Measurements from ENCODE around the gene HSPA12B. TPM values are rescaled to one million over a fixed set of nuclear protein-coding genes. Genes with fewer than 3 reads are reported as not detected.

HSPA12B gene
- total and polyA plus RNA-seq, 2 of the 4 experiments (the other 2 are of a cell fraction) = not detected

DNA sequence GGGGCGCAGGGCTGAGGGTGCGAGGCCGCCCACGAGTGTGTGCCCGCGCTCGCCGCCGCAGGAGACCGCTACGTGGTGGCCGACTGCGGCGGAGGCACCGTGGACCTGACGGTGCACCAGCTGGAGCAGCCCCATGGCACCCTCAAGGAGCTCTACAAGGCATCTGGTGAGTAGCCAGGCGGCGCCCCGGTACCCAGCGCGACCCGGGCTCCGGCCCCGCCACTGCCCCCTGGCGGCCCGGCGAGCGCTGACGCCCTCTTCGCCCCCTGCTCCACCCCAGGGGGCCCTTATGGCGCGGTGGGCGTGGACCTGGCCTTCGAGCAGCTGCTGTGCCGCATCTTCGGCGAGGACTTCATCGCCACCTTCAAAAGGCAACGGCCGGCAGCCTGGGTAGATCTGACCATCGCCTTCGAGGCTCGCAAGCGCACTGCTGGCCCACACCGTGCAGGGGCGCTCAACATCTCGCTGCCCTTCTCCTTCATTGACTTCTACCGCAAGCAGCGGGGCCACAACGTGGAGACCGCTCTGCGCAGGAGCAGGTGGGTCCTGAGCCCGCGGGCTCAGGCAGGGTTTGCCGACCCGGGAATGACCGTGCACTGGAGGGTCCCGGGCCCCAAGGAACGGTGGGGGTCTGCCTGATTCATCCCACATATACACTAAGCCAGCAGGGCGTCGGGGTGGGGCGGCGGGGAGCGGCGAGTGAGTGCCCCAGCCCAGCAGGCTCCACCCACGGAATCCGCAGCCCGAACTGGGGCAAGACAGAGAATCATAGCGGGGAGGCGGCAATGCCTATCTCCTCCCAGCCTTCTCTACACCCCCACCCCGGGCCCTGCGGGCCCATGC, 17.4 kb downstream of the HSPA12B start:
- intact Hi-C loops (cut with micrococcal nuclease) (no loop called here), in situ Hi-C loops (cut with MboI; ENCODE audit: low sequenced_read_pairs) (no loop called here), dilution Hi-C loops (cut with HindIII; ENCODE audit: low sequenced_read_pairs, unreplicated experiment) (no loop called here)
- no peak overlapping the region for H4K5ac ChIP-seq (ENCODE audit: low read depth, low read length)
- H3K56ac ChIP-seq (ENCODE audit: extremely low read depth, insufficient read depth, low read length) = no peak overlapping the region
- H3K4me2 ChIP-seq (ENCODE audit: low read depth, low read length) = no peak overlapping the region
- DNase-seq (no peak), ATAC-seq (ENCODE audit: low read depth) (0 out of 2 replicates have a peak, but pooled peaks have one; percentile 31)
- no TSS peak for BruUV-seq (replicated peaks)
- WGBS, 2 experiments (ENCODE audit: extremely low coverage in 2 of 2, insufficient read length in 1 of 2) = 78% methylated on average over 48 of the region's 72 CpGs; no CpG with 5 or more reads in 1 of the 2 experiments
- H3K79me1 ChIP-seq (ENCODE audit: low read depth in 1 of 2, low read length in 2 of 2) = no peaks in the 10 kb centered on the region
- no peak overlapping the region for H2BK20ac ChIP-seq (ENCODE audit: low read depth, low read length)
- no peak overlapping the region for H2BK15ac ChIP-seq (ENCODE audit: low read depth, low read length)
- H3K4me3 ChIP-seq (ENCODE audit: insufficient read depth, low read depth, low read length) = no peak overlapping the region
- H2BK5ac ChIP-seq (ENCODE audit: low read depth, low read length, poor library complexity, severe bottlenecking) = no peak overlapping the region
- peaks cover 8% of the 10 kb centered on the region for H3K27me3 ChIP-seq (ENCODE audit: control insufficient read depth, insufficient read depth, low read length)
- H3K9ac ChIP-seq (ENCODE audit: low read depth, low read length) = no peak overlapping the region
- H2AK5ac ChIP-seq (ENCODE audit: low read depth, low read length) = no peak overlapping the region
- ChIA-PET CTCF (no interaction called here), POLR2A (ENCODE audit: unreplicated experiment) (no interaction called here)
- H4K8ac ChIP-seq (ENCODE audit: low read depth in 2 of 2, low read length in 2 of 2) = no peak overlapping the region
- no peaks in the 10 kb centered on the region for H3K9me1 ChIP-seq (ENCODE audit: insufficient read depth, low read length)
- H3K23ac ChIP-seq (ENCODE audit: low read depth, low read length) = no peak overlapping the region
- no peak overlapping the region for H3K4ac ChIP-seq (ENCODE audit: low read depth, low read length)
- H4K20me1 ChIP-seq (ENCODE audit: insufficient read depth, low read length) = 0 out of 2 replicates have a peak, but pooled peaks cover 6% of the 10 kb centered on the region
- H3K27ac ChIP-seq (ENCODE audit: insufficient read depth, low read length) = no peak overlapping the region
- no peak overlapping the region for H2AK9ac ChIP-seq (replicated peaks; ENCODE audit: low read depth, low read length, poor library complexity)
- H3K18ac ChIP-seq (ENCODE audit: low read depth, low read length) = no peak overlapping the region
- TF ChIP-seq RAD21 (IDR thresholded peaks at IDR 0.05; ENCODE audit: low read length) = peak; percentile 17; the same call in 1 of the 2 replicates
- TF ChIP-seq CTCF (conservative IDR thresholded peaks at IDR 0.05; ENCODE audit: low read depth, low read length) = peak; percentile 33
- TF ChIP-seq ELK1 (IDR thresholded peaks at IDR 0.05; ENCODE audit: borderline replicate concordance, low read depth, low read length) = no peak
- no peaks in the 10 kb centered on the region for H3K4me1 ChIP-seq (ENCODE audit: control insufficient read depth, insufficient read depth, low read length)
- H2BK120ac ChIP-seq (ENCODE audit: low read depth, low read length) = no peak overlapping the region
- no peak overlapping the region for H2AFZ ChIP-seq (replicated peaks; ENCODE audit: low read length, poor library complexity)
- no peak overlapping the region for H4K91ac ChIP-seq (ENCODE audit: insufficient read depth, low read depth, low read length)
- H3K9me3 ChIP-seq (ENCODE audit: control insufficient read depth, insufficient read depth, low read length) = no peaks in the 10 kb centered on the region
- H3K14ac ChIP-seq (replicated peaks; ENCODE audit: low read depth, low read length) = no peak overlapping the region
- H3K36me3 ChIP-seq (ENCODE audit: control insufficient read depth, insufficient read depth, low read length) = peaks cover 2% of the 10 kb centered on the region

Measured in IMR-90 (cell line).